SK-N-DZ (cell line): Measurements from ENCODE around the gene RGN.
"Not testable (repeated sequence)": the region's sequence is repeated elsewhere in the genome, so short reads cannot be mapped to it uniquely, and the experiment has no call there.

ENCODE experiments used
- DNase-seq: peaks from one replicate; pipeline ENCODE4 v3.0.0-alpha.2; 2015; ENCODE audit warnings: low spot score
- small RNA-seq, 2 experiments: library from RNA; depleted of rRNA; stranded (forward); fragments of <200 nt; gene quantifications; one replicate each; pipeline ENCODE3, GENCODE V24; 2014

RGN gene

DNA sequence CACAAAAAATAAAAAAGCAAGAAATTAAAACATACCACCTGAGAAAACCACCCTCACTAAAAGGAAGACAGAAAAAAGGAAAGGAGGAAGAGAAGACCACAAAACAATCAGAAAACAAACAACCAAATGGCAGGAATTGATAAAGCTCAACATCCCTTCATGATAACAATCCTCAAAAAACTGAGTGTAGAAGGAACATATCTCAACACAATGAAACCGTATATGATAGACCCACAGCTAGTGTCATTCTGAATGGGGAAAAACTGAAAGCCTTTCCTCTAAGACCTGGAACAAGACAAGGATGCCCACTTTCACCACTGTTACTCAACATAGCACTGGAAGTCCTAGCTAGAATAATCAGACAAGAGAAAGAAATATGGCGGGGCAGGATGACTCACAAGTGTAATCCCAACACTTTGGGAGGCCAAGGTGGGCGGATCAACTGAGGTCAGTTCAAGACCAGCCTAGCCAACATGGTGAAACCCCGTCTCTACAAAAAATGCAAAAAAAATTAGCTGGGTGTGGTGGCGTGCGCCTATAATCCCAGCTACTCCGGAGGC lies 38.4 kb downstream of the RGN start:
- not testable (repeated sequence) for DNase-seq

GRCh38 chrX:47124466-47124865 lies 46.2 kb downstream of the RGN start:
- DNase-seq: not testable (repeated sequence)

DNA sequence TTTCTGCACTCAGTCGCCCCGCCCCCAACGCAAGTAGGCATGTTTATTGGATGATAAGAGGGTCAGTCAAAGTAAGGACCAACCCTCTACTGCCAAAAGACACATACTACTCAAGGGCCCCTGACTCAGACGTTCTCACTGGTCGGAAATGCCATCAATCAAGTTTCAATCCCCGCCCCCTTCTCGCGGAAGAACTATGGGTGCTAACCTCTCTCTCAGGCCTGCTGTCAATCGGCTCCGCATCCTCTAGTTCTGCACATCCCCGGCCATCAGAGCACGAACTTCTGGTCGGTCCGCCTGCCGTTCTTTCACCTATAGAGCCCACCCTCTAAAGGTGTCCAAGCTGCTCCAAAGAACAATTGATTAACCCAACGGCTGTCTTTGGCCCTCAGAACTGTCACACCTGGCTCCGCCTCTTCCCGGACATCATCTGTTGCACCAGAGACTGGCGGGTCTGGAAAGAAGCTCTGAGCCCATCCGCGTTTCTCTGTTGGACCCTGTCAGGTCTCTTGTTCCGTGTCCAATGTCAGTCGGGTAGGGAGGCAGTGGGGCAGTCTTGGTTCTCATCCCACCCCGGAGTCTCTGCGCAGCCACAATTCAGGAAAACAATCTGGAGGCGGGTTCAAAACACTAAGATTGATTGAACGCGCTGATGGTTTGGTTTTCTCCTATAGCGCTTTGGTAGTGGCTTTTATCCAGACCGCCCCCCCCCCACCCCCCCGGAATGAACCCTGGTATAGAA lies 51.1 kb downstream of the RGN start:
- DNase-seq: peak; percentile 96

DNA sequence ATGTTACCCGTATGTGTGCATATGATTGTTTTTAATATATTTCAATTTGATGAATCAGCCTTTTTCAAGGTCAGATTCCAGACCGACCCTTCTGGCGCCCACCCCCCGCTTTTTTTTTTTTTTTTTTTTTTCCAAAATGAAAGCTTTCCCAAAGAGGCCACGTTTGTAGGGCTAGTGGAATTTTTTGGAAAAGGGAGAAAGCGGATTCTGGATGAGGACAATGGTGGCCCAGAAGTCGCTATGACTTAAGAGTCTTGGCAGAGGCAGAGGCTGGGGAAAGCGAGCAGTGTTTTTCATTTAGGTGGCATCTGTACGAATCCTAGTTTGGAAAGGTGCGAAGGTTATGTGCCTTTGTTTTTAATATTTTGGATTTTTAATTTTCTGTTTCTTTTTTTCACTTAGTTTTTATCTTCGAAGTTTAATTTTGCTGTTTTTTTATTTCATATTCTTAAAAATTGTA lies 51.7 kb downstream of the RGN start:
- DNase-seq: no peak

GRCh38 chrX:47133493-47133892 lies 55.2 kb downstream of the RGN start:
- no peak for DNase-seq

- not testable (repeated sequence) for DNase-seq
These were observed 57.4 kb downstream of the RGN start for GRCh38 chrX:47135650-47136049.

- no peak for DNase-seq
These were observed 59.9 kb downstream of the RGN start for GRCh38 chrX:47138171-47138570.

Small RNA genes lying within 50 kb of the gene (small RNA-seq; reads per million reads assigned to genes)
- gene RNU12-2P (2.0 to 56.2 reads per million in 2 experiments), gene RNU6-1189P (0 to 0.03 reads per million in 2 experiments)
